Measurements from ENCODE around the gene FAM163A. TPM values are rescaled to one million over a fixed set of nuclear protein-coding genes. Genes with fewer than 3 reads are reported as not detected.

Gene FAM163A
- total RNA-seq, 1 experiment from 2014 or later: not detected

DNA sequence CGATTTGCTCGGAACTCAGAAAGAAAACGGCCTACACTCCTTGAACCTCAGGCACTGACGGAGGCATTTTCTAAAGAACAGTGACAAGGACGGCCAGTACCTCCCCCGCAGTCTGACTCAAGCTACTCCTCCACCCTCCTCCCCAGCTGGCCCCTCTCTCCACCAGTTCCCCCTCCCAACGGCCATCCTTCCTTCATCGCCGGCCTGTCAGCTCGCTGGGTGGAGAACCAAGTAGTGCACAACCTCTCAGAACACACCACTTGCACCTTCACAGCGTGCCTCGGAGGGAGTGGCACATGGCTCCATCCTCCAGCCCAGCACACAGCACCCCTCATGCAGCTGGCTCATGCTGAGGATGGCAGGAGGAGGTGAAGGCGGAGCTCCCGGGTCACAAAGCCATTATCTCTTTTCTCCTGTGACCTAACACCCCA is 75.7 kb downstream of the FAM163A start:
- TF ChIP-seq, protein P1, sequence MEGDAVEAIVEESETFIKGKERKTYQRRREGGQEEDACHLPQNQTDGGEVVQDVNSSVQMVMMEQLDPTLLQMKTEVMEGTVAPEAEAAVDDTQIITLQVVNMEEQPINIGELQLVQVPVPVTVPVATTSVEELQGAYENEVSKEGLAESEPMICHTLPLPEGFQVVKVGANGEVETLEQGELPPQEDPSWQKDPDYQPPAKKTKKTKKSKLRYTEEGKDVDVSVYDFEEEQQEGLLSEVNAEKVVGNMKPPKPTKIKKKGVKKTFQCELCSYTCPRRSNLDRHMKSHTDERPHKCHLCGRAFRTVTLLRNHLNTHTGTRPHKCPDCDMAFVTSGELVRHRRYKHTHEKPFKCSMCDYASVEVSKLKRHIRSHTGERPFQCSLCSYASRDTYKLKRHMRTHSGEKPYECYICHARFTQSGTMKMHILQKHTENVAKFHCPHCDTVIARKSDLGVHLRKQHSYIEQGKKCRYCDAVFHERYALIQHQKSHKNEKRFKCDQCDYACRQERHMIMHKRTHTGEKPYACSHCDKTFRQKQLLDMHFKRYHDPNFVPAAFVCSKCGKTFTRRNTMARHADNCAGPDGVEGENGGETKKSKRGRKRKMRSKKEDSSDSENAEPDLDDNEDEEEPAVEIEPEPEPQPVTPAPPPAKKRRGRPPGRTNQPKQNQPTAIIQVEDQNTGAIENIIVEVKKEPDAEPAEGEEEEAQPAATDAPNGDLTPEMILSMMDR (IDR thresholded peaks at IDR 0.05; ENCODE audit: unreplicated experiment): no peak
- CTCF ChIA-PET: interaction anchor here (0.6 to 20.7 kb wide), 6 partner anchors 9 to 702 kb away, joined by 3 to 2115 read pairs (median 42); partner anchors contain the start of gene FAM163A
- H3K36me3 Mint-ChIP-seq (ENCODE audit: insufficient read depth, unreplicated experiment): no peaks in the 10 kb centered on the region
- DNase-seq (ENCODE audit: unreplicated experiment): no peak
- intact Hi-C loops (cut with micrococcal nuclease): no loop called here
- POLR2A ChIA-PET: interaction anchor here (1.1 to 1.6 kb wide), 3 partner anchors 10 to 109 kb away, joined by 3 to 6 read pairs (median 3); no protein-coding TSS in a partner anchor
- peaks cover 16% of the 10 kb centered on the region for H3K27me3 Mint-ChIP-seq (ENCODE audit: insufficient read depth, unreplicated experiment)
- H3K27ac Mint-ChIP-seq (ENCODE audit: low read depth, unreplicated experiment): no peak overlapping the region
- BruUV-seq (replicated peaks): no TSS peak
- no peaks in the 10 kb centered on the region for H3K9me3 Mint-ChIP-seq (ENCODE audit: unreplicated experiment)
- H3K4me1 Mint-ChIP-seq (ENCODE audit: insufficient read depth, unreplicated experiment): peaks cover 20% of the 10 kb centered on the region
- H3K4me3 Mint-ChIP-seq (ENCODE audit: unreplicated experiment): no peak overlapping the region

DNA sequence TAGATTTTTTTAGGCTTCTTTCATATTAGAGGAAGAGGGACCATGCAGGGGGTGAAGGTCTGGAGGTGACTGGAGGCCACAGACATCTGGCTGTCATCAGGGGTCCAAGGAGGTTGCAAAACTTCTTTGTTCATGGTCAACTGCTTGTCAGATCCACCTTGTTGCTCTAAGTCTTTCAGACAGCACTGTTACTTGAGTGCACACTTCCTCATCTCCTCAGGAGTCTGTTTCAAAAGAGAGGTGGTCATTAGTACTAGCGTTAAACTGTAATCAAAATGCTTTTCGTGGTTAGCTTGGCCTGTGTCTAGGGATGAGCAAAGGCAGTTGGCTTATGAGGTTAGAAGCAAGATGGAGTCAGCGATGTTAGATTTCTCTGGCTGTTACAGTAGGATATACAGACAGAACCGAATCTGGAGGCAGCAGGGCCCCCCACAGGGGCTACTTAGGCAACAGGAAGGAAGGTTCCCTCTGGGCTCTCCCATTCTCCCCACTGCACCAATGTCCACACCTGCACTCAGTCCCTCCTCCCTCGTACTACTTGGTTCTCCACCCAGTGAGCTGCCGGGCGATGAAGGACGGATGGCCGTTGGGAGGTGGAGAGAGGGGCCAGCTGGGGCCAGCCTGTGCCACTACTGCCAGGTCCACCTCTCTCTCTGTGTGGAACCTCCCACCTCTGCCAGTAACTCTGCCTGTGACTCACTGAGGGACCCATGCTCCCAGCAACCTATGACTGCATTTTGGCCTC is 77.3 kb downstream of the FAM163A start:
- Mint-ChIP-seq H3K4me1 (ENCODE audit: insufficient read depth, unreplicated experiment) (peaks cover 7% of the 10 kb centered on the region), H3K36me3 (ENCODE audit: insufficient read depth, unreplicated experiment) (no peaks in the 10 kb centered on the region), H3K9me3 (ENCODE audit: unreplicated experiment) (no peaks in the 10 kb centered on the region), H3K4me3 (ENCODE audit: unreplicated experiment) (no peak overlapping the region), H3K27me3 (ENCODE audit: insufficient read depth, unreplicated experiment) (peaks cover 16% of the 10 kb centered on the region), H3K27ac (ENCODE audit: low read depth, unreplicated experiment) (no peak overlapping the region)
- no peak for DNase-seq (ENCODE audit: unreplicated experiment)
- intact Hi-C loops (cut with micrococcal nuclease): no loop called here
- ChIA-PET POLR2A (no interaction called here), CTCF (interaction anchor here (0.6 to 20.7 kb wide), 5 partner anchors 8 to 102 kb away, joined by 4 to 2115 read pairs (median 82); partner anchors contain the start of gene FAM163A)
- BruUV-seq (replicated peaks): no TSS peak
- TF ChIP-seq, protein P1 (IDR thresholded peaks at IDR 0.05; ENCODE audit: unreplicated experiment): no peak

DNA sequence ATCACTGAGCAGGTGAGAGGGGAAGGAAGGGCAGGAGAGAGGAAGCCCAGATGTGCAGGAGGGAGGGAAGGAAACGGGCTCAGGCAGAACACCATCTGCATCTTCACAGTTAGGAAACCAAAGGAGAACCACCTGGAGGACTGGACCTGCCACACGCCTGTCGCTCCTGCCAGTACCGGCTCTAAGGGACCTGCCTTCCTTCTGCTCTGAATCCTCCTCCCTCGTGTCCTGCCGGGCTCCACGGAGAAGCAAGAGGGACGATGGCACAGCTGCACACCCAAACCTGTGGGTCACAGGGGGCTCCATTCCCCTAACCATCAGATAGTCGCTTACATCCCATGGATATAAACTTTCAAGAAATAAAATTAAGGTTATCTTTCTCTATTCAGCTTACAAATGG is 78.4 kb downstream of the FAM163A start:
- H3K4me3 Mint-ChIP-seq (ENCODE audit: unreplicated experiment): no peak overlapping the region
- H3K27me3 Mint-ChIP-seq (ENCODE audit: insufficient read depth, unreplicated experiment): peaks cover 8% of the 10 kb centered on the region
- TF ChIP-seq, protein P1 (IDR thresholded peaks at IDR 0.05; ENCODE audit: unreplicated experiment): no peak
- no peaks in the 10 kb centered on the region for H3K9me3 Mint-ChIP-seq (ENCODE audit: unreplicated experiment)
- no peaks in the 10 kb centered on the region for H3K36me3 Mint-ChIP-seq (ENCODE audit: insufficient read depth, unreplicated experiment)
- no peak for DNase-seq (ENCODE audit: unreplicated experiment)
- intact Hi-C loops (cut with micrococcal nuclease): no loop called here
- no TSS peak for BruUV-seq (replicated peaks)
- CTCF ChIA-PET: interaction anchor here (1.7 to 20.7 kb wide), 4 partner anchors 7 to 103 kb away, joined by 6 to 2115 read pairs (median 64); partner anchors contain the start of gene FAM163A
- no peaks in the 10 kb centered on the region for H3K4me1 Mint-ChIP-seq (ENCODE audit: insufficient read depth, unreplicated experiment)
- POLR2A ChIA-PET: no interaction called here
- no peak overlapping the region for H3K27ac Mint-ChIP-seq (ENCODE audit: low read depth, unreplicated experiment)

DNA sequence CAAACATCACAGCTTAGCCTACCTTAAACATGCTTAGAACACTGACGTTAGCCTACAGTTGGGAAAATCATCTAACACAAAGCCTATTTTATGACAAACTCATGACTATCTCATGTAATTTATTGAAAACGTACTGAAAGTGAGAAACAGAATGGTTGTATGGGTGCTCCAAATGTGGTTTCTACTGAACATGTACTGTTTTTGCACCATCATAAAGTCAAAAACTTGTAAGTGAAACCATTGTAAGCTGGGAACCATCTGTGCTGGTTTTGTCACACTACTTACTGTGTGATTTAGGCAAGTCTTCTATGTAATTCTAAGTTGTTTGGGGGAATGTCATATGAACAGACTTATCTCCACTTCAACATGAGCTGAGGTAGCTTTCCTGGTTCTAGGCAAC is 79.0 kb downstream of the FAM163A start:
- Mint-ChIP-seq H3K27ac (ENCODE audit: low read depth, unreplicated experiment) (no peak overlapping the region), H3K4me1 (ENCODE audit: insufficient read depth, unreplicated experiment) (no peaks in the 10 kb centered on the region), H3K27me3 (ENCODE audit: insufficient read depth, unreplicated experiment) (peaks cover 3% of the 10 kb centered on the region), H3K36me3 (ENCODE audit: insufficient read depth, unreplicated experiment) (no peaks in the 10 kb centered on the region), H3K4me3 (ENCODE audit: unreplicated experiment) (no peak overlapping the region), H3K9me3 (ENCODE audit: unreplicated experiment) (no peaks in the 10 kb centered on the region)
- no TSS peak for BruUV-seq (replicated peaks)
- ChIA-PET POLR2A (no interaction called here), CTCF (interaction anchor here (0.6 to 20.7 kb wide), 6 partner anchors 8 to 431 kb away, joined by 3 to 2115 read pairs (median 16); partner anchors contain the start of gene FAM163A)
- intact Hi-C loops (cut with micrococcal nuclease): no loop called here
- TF ChIP-seq, protein P1 (IDR thresholded peaks at IDR 0.05; ENCODE audit: unreplicated experiment): no peak
- DNase-seq (ENCODE audit: unreplicated experiment): no peak

All from MCF 10A (cell line).